ENCODE data around the gene RAD21L1. TPM values are rescaled to one million over a fixed set of nuclear protein-coding genes. Genes with fewer than 3 reads are reported as not detected.

RAD21L1 gene
- total RNA-seq, 4 donors from 2014 or later: not detected

DNA sequence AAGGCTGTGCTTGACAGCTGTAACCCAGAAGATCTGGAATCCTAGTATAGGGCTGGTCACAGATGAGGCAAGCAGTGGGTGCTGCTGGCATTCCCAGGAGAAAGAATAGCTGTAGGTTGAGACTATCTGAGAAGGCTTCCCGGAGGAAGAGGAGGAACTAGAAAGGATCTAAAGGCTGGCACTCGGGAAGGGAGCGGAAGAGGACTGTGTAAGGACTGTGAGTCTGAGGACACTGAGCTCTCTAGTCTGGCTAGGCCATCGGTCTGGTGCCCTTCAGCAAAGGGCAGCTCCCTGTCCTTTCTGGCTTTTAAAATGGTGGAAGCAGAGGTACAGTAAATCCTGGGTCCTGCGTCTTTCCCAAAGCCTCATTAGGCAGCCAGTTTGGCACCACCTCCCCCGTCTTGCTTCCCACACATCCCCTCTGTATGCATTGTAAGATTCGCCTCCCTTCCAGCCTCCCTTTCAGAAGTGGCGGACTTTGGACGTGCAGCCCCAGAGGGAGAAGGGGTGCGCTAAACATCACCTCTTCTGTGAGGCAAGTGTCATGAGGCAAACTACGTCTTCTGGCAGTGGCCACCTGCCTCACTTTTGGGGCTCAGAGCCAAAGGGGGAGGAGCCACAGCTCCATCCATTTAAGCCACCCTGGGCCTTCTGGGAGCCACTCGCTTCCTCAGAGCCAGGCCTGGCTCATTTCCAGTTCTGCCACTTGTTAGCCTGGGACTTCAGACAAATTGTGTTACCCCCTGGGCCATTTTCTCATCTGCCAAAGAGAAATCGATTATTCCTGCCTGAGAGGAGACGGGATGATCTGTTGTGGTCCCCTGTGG, 48.9 kb downstream of the RAD21L1 start:
- TF ChIP-seq POLR2AphosphoS5 (IDR thresholded peaks at IDR 0.05) (no peak), EP300 (IDR thresholded peaks at IDR 0.05) (no peak), POLR2A (IDR thresholded peaks at IDR 0.05) (no peak)
- TF ChIP-seq, protein P1, sequence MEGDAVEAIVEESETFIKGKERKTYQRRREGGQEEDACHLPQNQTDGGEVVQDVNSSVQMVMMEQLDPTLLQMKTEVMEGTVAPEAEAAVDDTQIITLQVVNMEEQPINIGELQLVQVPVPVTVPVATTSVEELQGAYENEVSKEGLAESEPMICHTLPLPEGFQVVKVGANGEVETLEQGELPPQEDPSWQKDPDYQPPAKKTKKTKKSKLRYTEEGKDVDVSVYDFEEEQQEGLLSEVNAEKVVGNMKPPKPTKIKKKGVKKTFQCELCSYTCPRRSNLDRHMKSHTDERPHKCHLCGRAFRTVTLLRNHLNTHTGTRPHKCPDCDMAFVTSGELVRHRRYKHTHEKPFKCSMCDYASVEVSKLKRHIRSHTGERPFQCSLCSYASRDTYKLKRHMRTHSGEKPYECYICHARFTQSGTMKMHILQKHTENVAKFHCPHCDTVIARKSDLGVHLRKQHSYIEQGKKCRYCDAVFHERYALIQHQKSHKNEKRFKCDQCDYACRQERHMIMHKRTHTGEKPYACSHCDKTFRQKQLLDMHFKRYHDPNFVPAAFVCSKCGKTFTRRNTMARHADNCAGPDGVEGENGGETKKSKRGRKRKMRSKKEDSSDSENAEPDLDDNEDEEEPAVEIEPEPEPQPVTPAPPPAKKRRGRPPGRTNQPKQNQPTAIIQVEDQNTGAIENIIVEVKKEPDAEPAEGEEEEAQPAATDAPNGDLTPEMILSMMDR (IDR thresholded peaks at IDR 0.05): no peak
- ATAC-seq: no peak
- Histone ChIP-seq H3K36me3 (peaks cover 0 to 11% of the 10 kb centered on the region in 2 donors), H3K4me1 (no peaks in the 10 kb centered on the region), H3K27me3 (no peaks in the 10 kb centered on the region), H3K4me3 (no peak overlapping the region), H3K9me3 (no peaks in the 10 kb centered on the region), H3K27ac (no peak overlapping the region)
- whole genome bisulfite sequencing, 2 donors (ENCODE audit: low coverage in 1 of 2): 75 to 91% methylated on average over 4 to 5 of the region's 14 CpGs

DNA sequence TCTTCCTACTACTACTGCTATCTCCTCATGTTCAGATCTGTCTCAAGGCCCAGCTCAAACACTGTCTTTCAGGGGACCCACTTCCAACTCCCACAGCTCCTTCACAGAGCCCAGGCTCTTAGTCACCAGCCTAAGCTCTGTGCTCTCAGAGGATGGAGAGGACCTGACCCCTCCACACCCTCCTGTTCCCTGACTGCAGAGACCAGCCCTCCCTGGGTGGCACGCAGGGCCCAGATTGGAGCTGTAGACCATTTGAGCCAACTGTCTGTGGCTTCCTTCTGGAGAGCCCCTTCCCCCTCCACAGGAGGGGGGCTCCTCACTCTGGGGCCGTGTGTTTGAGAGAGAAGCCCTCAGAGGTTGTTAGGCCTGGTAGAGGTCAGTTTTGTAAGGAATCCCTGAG, 50.1 kb downstream of the RAD21L1 start:
- ATAC-seq: no peak
- Histone ChIP-seq H3K9me3 (no peaks in the 10 kb centered on the region), H3K4me1 (no peaks in the 10 kb centered on the region), H3K27ac (no peak overlapping the region), H3K4me3 (no peak overlapping the region), H3K36me3 (peaks cover 0 to 16% of the 10 kb centered on the region in 2 donors), H3K27me3 (no peaks in the 10 kb centered on the region)
- no peak for TF ChIP-seq EP300 (IDR thresholded peaks at IDR 0.05)
- TF ChIP-seq, protein P1 (IDR thresholded peaks at IDR 0.05): no peak
- TF ChIP-seq POLR2A (IDR thresholded peaks at IDR 0.05): no peak
- no peak for TF ChIP-seq POLR2AphosphoS5 (IDR thresholded peaks at IDR 0.05)
- no CpG with 5 or more reads among the region's 2 CpGs for WGBS, 2 donors (ENCODE audit: low coverage in 1 of 2)

DNA sequence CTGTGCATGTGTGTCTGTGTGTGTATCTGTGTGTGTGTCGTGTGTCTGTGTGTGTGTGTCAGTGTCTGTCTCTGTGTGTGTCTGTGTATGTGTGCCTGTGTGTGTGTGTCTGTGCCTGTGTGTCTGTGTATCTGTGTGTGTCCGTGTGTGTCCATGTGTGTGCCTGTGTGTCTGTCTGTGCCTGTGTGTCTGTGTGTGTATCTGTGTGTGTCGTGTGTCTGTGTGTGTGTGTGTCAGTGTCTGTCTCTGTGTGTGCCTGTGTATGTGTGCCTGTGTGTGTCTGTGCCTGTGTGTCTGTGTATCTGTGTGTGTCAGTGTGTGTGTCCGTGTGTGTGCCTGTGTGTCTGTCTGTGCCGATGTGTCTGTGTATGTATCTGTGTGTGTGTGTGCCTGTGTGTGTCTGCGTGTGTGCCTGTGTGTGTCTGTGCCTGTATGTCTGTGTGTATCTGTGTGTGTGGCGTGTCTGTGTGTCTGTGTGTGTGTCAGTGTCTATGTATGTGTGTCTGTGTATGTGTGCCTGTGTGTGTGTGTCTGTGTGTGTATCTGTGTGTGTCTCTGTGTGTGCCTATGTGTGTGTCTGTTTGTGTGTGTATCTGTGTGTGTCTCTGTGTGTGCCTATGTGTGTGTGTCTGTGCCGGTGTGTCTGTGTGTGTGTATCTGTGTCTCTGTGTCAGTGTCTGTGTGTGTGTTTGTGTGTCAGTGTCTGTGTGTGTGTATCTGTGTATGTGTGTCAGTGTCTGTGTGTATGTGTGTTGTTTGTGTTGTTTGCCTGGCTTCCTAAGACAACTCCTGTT, 51.9 kb downstream of the RAD21L1 start:
- TF ChIP-seq POLR2AphosphoS5 (IDR thresholded peaks at IDR 0.05): no peak
- no peak for TF ChIP-seq POLR2A (IDR thresholded peaks at IDR 0.05)
- no peak for TF ChIP-seq EP300 (IDR thresholded peaks at IDR 0.05)
- TF ChIP-seq, protein P1 (IDR thresholded peaks at IDR 0.05): no peak
- H3K9me3 ChIP-seq: no peaks in the 10 kb centered on the region
- no peak for ATAC-seq
- H3K27me3 ChIP-seq: no peaks in the 10 kb centered on the region
- no peak overlapping the region for H3K4me3 ChIP-seq
- no peak overlapping the region for H3K27ac ChIP-seq
- peaks cover 0 to 5% (median 0%) of the 10 kb centered on the region in 3 donors for H3K4me1 ChIP-seq
- WGBS, 2 donors (ENCODE audit: low coverage in 1 of 2): 82 to 92% methylated on average over 2 to 4 of the region's 8 CpGs
- H3K36me3 ChIP-seq: peaks cover 0 to 10% of the 10 kb centered on the region in 2 donors

DNA sequence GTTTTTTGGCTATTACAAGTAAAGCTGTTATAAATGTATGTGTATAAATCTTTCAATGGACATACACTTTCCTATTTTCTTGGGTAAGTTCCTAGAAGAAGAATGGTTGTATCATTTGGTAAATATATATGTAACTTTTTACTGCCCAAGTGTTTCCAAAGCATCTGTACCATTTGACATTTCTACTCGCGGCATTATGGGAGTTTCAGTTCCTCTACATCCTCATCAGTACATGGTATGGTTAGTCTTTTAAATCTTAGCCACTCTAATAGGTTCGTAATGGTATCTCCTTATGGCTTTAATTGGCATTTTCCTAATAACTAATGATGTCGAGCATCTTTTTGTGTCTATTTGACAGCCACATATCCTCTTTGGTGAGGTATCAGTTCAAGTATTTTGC, 53.1 kb downstream of the RAD21L1 start:
- Histone ChIP-seq H3K36me3 (peaks cover 0 to 7% of the 10 kb centered on the region in 2 donors), H3K4me1 (peaks cover 0 to 5% (median 0%) of the 10 kb centered on the region in 3 donors), H3K27ac (no peak overlapping the region), H3K27me3 (no peaks in the 10 kb centered on the region), H3K4me3 (no peak overlapping the region), H3K9me3 (no peaks in the 10 kb centered on the region)
- ATAC-seq: no peak
- TF ChIP-seq POLR2A (IDR thresholded peaks at IDR 0.05) (no peak), EP300 (IDR thresholded peaks at IDR 0.05) (no peak), POLR2AphosphoS5 (IDR thresholded peaks at IDR 0.05) (no peak)
- TF ChIP-seq, protein P1 (IDR thresholded peaks at IDR 0.05): no peak
- 86 to 88% methylated on average over 4 of the region's 4 CpGs for WGBS, 2 donors (ENCODE audit: low coverage in 1 of 2)

All from gastroesophageal sphincter (tissue), 4 donors.